Peyer's patch (tissue), 4 donors: ENCODE data around the gene PLEKHB1.

Experiments used
- POLR2A ChIP-seq, 2 donors: fragments of 450-650 bp; IDR thresholded peaks; one replicate each; pipeline ENCODE4 v1.5.1; 2017; ENCODE audit warnings: antibody characterized with exemption in 2 of 2, mild to moderate bottlenecking in 2 of 2, moderate library complexity in 2 of 2
- TF ChIP-seq, protein P1 (sequence below), 6 experiments: fragments of 450-650 bp in 4 of 6; fragments of 200-600 bp in 2 of 6; sonication (generic) in 1 of 6; IDR thresholded peaks; one replicate each; pipeline ENCODE4 v1.5.1; 2017 to 2019; ENCODE audit warnings: antibody characterized with exemption in 6 of 6, mild to moderate bottlenecking in 3 of 6, moderate library complexity in 1 of 6

- TF ChIP-seq, protein P1, sequence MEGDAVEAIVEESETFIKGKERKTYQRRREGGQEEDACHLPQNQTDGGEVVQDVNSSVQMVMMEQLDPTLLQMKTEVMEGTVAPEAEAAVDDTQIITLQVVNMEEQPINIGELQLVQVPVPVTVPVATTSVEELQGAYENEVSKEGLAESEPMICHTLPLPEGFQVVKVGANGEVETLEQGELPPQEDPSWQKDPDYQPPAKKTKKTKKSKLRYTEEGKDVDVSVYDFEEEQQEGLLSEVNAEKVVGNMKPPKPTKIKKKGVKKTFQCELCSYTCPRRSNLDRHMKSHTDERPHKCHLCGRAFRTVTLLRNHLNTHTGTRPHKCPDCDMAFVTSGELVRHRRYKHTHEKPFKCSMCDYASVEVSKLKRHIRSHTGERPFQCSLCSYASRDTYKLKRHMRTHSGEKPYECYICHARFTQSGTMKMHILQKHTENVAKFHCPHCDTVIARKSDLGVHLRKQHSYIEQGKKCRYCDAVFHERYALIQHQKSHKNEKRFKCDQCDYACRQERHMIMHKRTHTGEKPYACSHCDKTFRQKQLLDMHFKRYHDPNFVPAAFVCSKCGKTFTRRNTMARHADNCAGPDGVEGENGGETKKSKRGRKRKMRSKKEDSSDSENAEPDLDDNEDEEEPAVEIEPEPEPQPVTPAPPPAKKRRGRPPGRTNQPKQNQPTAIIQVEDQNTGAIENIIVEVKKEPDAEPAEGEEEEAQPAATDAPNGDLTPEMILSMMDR (IDR thresholded peaks at IDR 0.05): no peak
- no peak for TF ChIP-seq POLR2A (IDR thresholded peaks at IDR 0.05)
These were observed 10.1 kb upstream of the PLEKHB1 start for GRCh38 chr11:73636249-73636648.
